ENCODE measurements around the gene FERMT1.

DNA sequence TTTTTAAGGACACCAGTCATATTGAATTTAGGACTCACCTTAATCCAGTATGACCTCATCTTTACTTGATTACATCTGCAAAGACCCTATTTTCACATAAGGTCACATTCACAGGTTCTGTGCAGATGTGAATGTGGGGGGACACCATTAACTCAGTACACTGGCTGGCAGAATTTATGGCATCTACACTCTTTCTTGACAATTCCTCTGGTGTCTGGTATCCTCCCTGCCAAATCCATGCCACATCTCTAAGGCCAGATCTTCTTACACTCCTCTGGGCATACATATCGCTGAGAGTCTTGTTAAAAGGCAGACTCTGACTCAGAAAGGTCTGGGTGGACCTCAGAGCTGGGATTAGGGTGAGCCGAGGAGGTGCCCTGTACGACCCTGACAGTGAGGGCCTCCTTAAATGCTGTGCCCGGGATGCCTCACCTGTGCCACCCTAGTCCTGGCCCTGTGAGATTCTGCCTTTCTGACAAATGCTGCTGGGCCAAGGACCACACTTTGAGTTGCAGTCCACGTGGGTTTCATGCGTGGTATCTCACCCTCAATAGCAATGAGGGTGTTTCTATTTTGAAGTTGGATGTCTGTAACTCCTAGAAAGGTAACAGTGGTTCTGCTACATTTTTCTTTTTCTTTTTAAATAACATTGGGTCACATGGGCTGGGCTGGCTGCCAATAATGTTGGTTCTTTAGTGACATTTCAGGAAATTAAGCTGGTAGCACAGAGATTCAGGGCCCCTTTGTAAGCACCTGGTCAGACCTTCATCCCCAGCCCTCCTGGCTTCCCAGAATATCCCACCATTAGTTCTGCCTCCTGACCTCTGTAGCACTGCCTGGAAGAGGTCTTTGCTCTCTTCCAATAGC lies 51.8 kb downstream of the FERMT1 start:
- TF ChIP-seq, protein P1, sequence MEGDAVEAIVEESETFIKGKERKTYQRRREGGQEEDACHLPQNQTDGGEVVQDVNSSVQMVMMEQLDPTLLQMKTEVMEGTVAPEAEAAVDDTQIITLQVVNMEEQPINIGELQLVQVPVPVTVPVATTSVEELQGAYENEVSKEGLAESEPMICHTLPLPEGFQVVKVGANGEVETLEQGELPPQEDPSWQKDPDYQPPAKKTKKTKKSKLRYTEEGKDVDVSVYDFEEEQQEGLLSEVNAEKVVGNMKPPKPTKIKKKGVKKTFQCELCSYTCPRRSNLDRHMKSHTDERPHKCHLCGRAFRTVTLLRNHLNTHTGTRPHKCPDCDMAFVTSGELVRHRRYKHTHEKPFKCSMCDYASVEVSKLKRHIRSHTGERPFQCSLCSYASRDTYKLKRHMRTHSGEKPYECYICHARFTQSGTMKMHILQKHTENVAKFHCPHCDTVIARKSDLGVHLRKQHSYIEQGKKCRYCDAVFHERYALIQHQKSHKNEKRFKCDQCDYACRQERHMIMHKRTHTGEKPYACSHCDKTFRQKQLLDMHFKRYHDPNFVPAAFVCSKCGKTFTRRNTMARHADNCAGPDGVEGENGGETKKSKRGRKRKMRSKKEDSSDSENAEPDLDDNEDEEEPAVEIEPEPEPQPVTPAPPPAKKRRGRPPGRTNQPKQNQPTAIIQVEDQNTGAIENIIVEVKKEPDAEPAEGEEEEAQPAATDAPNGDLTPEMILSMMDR (optimal IDR thresholded peaks at IDR 0.05 in 1 of 3, IDR thresholded peaks at IDR 0.05 in 1 of 3, conservative IDR thresholded peaks at IDR 0.05 in 1 of 3; ENCODE audit: extremely low read depth in 1 of 3, insufficient read depth in 2 of 3, low read length in 3 of 3): no peak
- TF ChIP-seq EZH2 (IDR thresholded peaks at IDR 0.05; ENCODE audit: low read length): no peak

All from keratinocyte (primary cell).